ENCODE measurements around the gene FZD1.

The FZD1 gene

DNA sequence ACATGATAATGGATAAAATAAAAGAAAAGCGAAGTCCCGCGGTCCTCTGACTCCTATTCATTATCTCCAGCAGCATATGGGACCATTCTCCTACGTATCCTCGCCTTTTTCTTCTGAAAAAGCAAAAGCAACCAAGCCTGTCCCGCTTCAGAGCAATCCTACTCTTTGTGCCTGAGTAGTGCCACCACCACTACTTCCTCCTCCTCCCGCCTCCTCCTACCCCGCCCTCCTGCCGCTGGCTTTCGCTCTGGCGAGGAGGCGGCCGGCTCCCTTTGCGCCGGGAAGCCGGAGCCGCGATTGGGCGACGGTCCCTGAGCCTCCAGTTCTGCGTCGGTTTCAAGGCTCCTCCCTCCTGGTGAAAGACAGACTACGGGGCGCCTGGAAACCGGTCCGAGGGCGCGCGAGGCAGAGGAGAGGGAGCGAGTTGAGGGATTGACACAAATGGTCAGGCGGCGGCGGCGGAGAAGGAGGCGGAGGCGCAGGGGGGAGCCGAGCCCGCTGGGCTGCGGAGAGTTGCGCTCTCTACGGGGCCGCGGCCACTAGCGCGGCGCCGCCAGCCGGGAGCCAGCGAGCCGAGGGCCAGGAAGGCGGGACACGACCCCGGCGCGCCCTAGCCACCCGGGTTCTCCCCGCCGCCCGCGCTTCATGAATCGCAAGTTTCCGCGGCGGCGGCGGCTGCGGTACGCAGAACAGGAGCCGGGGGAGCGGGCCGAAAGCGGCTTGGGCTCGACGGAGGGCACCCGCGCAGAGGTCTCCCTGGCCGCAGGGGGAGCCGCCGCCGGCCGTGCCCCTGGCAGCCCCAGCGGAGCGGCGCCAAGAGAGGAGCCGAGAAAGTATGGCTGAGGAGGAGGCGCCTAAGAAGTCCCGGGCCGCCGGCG is at the start of gene FZD1:
TSS of gene FZD1 (plus strand) at position 388 of the 878 bp plus-strand sequence. CDS start at position 836, 448 bp downstream.
- peak; percentile 98 to 99 for DNase-seq (ENCODE audit: low read depth in 2 of 2)
- TF ChIP-seq, protein P1, sequence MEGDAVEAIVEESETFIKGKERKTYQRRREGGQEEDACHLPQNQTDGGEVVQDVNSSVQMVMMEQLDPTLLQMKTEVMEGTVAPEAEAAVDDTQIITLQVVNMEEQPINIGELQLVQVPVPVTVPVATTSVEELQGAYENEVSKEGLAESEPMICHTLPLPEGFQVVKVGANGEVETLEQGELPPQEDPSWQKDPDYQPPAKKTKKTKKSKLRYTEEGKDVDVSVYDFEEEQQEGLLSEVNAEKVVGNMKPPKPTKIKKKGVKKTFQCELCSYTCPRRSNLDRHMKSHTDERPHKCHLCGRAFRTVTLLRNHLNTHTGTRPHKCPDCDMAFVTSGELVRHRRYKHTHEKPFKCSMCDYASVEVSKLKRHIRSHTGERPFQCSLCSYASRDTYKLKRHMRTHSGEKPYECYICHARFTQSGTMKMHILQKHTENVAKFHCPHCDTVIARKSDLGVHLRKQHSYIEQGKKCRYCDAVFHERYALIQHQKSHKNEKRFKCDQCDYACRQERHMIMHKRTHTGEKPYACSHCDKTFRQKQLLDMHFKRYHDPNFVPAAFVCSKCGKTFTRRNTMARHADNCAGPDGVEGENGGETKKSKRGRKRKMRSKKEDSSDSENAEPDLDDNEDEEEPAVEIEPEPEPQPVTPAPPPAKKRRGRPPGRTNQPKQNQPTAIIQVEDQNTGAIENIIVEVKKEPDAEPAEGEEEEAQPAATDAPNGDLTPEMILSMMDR (IDR thresholded peaks at IDR 0.05; ENCODE audit: low read depth, low read length), result no peak
- H3K4me3 ChIP-seq (replicated peaks in 1 of 2; ENCODE audit: low read depth in 2 of 2, low read length in 2 of 2), result peak within 1 kb of the TSS; percentile 71 to 72

GRCh38 chr7:91226411-91226810 is 37.8 kb upstream of the FZD1 start:
- no peak overlapping the region for H3K4me3 ChIP-seq (replicated peaks in 1 of 2; ENCODE audit: low read depth in 2 of 2, low read length in 2 of 2)
- TF ChIP-seq, protein P1 (IDR thresholded peaks at IDR 0.05; ENCODE audit: low read depth, low read length), result no peak
- no peak for DNase-seq (ENCODE audit: low read depth in 2 of 2)

- H3K4me3 ChIP-seq (replicated peaks in 1 of 2; ENCODE audit: low read depth in 2 of 2, low read length in 2 of 2), result peak overlapping the region in 1 of 2 donors; percentile 7
- TF ChIP-seq, protein P1 (IDR thresholded peaks at IDR 0.05; ENCODE audit: low read depth, low read length), result no peak
- DNase-seq (ENCODE audit: low read depth in 2 of 2), result peak in 1 of 2 donors; percentile 60
These were observed 35.9 kb upstream of the FZD1 start for GRCh38 chr7:91228327-91228726.

GRCh38 chr7:91228927-91229558 is 35.2 kb upstream of the FZD1 start:
- peak in 1 of 2 donors; percentile 43 for DNase-seq (ENCODE audit: low read depth in 2 of 2)
- no peak overlapping the region for H3K4me3 ChIP-seq (replicated peaks in 1 of 2; ENCODE audit: low read depth in 2 of 2, low read length in 2 of 2)
- TF ChIP-seq, protein P1 (IDR thresholded peaks at IDR 0.05; ENCODE audit: low read depth, low read length), result no peak

- no peak for DNase-seq (ENCODE audit: low read depth in 2 of 2)
- no peak overlapping the region for H3K4me3 ChIP-seq (replicated peaks in 1 of 2; ENCODE audit: low read depth in 2 of 2, low read length in 2 of 2)
- TF ChIP-seq, protein P1 (IDR thresholded peaks at IDR 0.05; ENCODE audit: low read depth, low read length), result no peak
These were observed 34.1 kb upstream of the FZD1 start for GRCh38 chr7:91230100-91230499.

- H3K4me3 ChIP-seq (replicated peaks in 1 of 2; ENCODE audit: low read depth in 2 of 2, low read length in 2 of 2), result no peak overlapping the region
- DNase-seq (ENCODE audit: low read depth in 2 of 2), result no peak
- TF ChIP-seq, protein P1 (IDR thresholded peaks at IDR 0.05; ENCODE audit: low read depth, low read length), result no peak
These were observed 33.7 kb upstream of the FZD1 start for GRCh38 chr7:91230503-91230902.

All from cardiac fibroblast (primary cell).